BE2C (cell line): ENCODE data around the gene C1D.
"Not testable (repeated sequence)": the region's sequence is repeated elsewhere in the genome, so short reads cannot be mapped to it uniquely, and the experiment has no call there.

ENCODE experiments used
- DNase-seq: peaks from one replicate; pipeline ENCODE4 v3.0.0-alpha.2; 2020
- H3K27me3 ChIP-seq: fragments of 250-450 bp; sonication (Bioruptor Pico); 2 replicates; pipeline ENCODE4 v1.5.1; 2020; ENCODE audit warnings: mild to moderate bottlenecking
- H3K36me3 ChIP-seq: fragments of 250-450 bp; sonication (Bioruptor Pico); 2 replicates; pipeline ENCODE4 v1.5.1; 2020; ENCODE audit warnings: mild to moderate bottlenecking
- H3K4me1 ChIP-seq: fragments of 250-450 bp; sonication (Bioruptor Pico); 2 replicates; pipeline ENCODE4 v1.5.1; 2020
- H3K4me3 ChIP-seq: 2 replicates; pipeline ENCODE4 v1.5.1; 2011; ENCODE audit warnings: low read depth, low read length
- H3K9me3 ChIP-seq: fragments of 250-450 bp; sonication (Bioruptor Pico); 2 replicates; pipeline ENCODE4 v1.5.1; 2020
- TF ChIP-seq, protein P1 (sequence below): IDR thresholded peaks from 2 replicates; pipeline ENCODE4 v1.5.1; 2012; ENCODE audit warnings: mild to moderate bottlenecking, low read depth, low read length

C1D gene

DNA sequence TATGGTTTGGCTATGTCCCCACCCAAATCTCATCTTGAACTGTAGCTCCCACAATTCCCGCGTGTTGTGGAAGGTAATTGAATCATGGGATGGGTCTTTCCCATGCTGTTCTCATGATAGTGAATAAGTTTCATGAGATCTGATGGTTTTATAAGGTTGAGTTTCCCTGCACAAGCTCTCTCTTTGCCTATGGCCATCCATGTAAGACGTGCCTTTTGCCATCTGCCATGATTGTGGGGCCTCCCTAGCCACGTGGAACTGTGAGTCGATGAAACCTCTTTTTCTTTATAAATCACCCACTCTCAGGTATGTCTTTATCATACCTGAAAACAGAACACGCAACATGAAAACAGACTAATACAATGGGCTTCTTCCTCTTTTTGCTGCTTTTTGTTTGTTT lies 11.2 kb upstream of the C1D start:
- TF ChIP-seq, protein P1, sequence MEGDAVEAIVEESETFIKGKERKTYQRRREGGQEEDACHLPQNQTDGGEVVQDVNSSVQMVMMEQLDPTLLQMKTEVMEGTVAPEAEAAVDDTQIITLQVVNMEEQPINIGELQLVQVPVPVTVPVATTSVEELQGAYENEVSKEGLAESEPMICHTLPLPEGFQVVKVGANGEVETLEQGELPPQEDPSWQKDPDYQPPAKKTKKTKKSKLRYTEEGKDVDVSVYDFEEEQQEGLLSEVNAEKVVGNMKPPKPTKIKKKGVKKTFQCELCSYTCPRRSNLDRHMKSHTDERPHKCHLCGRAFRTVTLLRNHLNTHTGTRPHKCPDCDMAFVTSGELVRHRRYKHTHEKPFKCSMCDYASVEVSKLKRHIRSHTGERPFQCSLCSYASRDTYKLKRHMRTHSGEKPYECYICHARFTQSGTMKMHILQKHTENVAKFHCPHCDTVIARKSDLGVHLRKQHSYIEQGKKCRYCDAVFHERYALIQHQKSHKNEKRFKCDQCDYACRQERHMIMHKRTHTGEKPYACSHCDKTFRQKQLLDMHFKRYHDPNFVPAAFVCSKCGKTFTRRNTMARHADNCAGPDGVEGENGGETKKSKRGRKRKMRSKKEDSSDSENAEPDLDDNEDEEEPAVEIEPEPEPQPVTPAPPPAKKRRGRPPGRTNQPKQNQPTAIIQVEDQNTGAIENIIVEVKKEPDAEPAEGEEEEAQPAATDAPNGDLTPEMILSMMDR = no peak

DNA sequence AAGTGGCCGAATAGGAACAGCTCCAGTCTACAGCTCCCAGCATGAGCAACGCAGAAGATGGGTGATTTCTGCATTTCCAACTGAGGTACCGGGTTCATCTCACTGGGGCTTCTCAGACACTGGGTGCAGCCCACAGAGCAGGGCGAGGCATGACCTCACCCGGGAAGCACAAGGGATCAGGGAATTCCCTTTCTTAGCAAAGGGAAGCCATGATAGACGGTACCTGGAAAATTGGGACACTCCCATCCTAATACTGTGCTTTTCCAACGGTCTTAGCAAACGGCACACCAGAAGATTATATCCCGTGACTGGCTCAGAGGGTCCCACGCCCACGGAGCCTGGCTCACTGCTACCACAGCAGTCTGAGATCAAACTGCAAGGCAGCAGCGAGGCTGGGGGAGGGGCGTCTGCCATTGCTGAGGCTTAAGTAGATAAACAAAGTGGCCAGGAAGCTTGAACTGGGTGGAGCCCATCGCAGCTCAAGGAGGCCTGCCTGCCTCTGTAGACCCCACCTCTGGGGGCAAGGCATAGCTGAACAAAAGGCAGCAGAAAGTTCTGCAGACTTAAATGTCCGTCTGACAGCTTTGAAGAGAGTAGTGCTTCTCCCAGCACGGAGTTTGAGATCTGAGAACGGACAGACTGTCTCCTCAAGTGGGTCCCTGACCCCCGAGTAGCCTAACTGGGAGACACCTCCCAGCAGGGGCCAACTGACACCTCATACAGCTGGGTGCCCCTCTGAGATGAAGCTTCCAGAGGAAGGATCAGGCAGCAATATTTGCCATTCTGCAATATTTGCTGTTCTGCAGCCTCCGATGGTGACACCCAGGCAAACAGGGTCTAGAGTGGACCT lies 1.2 kb upstream of the C1D start:
- not testable (repeated sequence) for H3K4me1 ChIP-seq, H3K36me3 ChIP-seq, H3K9me3 ChIP-seq, H3K27me3 ChIP-seq
- DNase-seq = peak; percentile 29
- H3K4me3 ChIP-seq = peak overlapping the region; percentile 99

More for the DNA sequence above, 11.2 kb upstream of the C1D start:
- no peaks in the 10 kb centered on the region for H3K27me3 ChIP-seq
- no peak overlapping the region for H3K4me3 ChIP-seq
- no peaks in the 10 kb centered on the region for H3K36me3 ChIP-seq
- DNase-seq = no peak
- no peaks in the 10 kb centered on the region for H3K4me1 ChIP-seq
- no peaks in the 10 kb centered on the region for H3K9me3 ChIP-seq

DNA sequence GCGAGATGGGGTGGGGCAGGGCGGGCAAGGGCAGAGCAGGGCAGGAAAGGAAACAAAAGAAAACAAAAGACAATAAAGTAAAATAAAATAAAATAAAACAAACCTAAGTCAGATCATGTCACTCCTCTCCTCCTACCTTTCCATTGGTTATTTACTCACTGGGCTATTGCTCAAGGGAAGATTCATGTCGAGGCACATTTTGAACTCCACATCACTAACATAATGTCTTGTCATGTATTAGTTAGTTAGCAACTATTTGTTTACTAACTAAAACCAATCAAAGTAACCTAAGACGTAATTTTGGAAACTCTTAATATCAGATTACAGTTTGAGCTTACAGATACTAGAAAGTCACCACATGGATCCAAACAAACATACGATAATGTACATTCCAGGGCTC lies 2.2 kb downstream of the C1D start:
- no peak overlapping the region for H3K4me3 ChIP-seq
- H3K4me1 ChIP-seq = no peaks in the 10 kb centered on the region
- no peaks in the 10 kb centered on the region for H3K9me3 ChIP-seq
- TF ChIP-seq, protein P1 = no peak
- H3K27me3 ChIP-seq = no peaks in the 10 kb centered on the region
- no peak for DNase-seq
- H3K36me3 ChIP-seq = no peaks in the 10 kb centered on the region

DNA sequence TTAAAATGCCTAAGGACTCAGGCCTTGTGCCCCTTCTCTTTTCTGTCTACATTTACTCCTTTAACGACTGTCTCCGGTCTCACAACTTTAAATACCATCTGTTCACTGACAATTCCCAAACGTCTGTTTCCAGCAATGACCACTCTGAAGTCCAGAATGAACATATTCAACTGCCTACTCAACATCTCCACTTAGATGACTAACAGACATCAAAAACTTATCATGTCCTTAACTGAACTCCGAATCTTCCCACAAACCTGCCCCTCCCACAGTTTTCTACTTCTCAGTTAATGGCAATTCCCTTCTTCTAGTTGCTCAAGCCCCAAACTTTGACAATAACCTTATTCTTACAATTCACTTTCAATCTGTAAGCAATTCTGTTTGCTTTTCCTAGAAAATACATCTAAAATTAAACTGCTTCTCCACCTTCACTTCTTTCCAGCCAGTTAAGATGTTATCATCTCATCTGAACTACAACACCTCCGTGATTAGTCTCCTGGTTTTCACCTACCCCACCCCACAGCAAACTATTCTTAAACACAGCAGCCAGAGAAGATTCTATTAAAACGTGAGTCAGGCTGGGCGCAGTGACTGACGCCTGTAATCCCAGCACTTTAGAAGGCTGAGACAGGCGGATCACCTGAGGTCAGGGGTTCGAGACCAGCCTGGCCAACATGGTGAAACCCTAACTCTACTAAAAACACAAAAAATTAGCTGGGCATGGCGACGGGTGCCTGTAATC lies 2.8 kb downstream of the C1D start:
- Histone ChIP-seq H3K36me3 (no peaks in the 10 kb centered on the region), H3K4me1 (no peaks in the 10 kb centered on the region), H3K27me3 (no peaks in the 10 kb centered on the region), H3K4me3 (no peak overlapping the region), H3K9me3 (no peaks in the 10 kb centered on the region)
- TF ChIP-seq, protein P1 = no peak
- no peak for DNase-seq

DNA sequence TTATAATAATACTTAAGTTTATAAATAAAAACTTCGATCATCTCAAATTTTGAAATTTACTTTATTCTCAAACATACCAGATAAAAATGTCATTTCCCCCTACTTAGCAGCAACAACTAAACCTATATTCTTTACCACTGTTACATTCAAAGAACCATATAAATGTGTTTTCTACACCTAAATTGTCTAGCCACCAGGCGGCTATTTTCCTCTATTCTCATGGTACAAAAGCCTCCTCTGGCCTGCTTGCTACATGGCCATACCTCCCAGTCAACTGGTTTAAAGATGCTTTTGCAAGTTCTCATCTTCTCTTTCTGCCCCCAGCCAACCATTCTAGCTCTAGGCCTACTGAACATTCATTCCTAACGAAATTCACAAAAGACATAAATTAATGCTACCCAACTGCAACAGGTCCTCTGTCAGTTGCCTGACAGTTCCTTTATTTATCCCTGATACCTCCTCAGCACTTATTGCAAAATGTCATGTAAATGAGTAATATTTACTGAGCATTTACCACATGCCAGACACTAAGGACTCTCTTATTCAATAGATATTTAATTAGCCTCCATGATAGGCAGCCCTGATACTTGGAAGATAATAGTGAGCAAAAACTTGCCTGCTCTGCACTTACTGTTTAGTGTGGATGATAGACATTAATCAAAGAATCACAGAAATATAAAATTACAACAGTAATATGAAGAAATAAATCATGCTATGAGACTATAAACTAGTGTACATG lies 5.0 kb downstream of the C1D start:
- H3K36me3 ChIP-seq = no peaks in the 10 kb centered on the region
- no peaks in the 10 kb centered on the region for H3K27me3 ChIP-seq
- H3K9me3 ChIP-seq = no peaks in the 10 kb centered on the region
- H3K4me3 ChIP-seq = no peak overlapping the region
- TF ChIP-seq, protein P1 = no peak
- no peak for DNase-seq
- H3K4me1 ChIP-seq = no peaks in the 10 kb centered on the region

DNA sequence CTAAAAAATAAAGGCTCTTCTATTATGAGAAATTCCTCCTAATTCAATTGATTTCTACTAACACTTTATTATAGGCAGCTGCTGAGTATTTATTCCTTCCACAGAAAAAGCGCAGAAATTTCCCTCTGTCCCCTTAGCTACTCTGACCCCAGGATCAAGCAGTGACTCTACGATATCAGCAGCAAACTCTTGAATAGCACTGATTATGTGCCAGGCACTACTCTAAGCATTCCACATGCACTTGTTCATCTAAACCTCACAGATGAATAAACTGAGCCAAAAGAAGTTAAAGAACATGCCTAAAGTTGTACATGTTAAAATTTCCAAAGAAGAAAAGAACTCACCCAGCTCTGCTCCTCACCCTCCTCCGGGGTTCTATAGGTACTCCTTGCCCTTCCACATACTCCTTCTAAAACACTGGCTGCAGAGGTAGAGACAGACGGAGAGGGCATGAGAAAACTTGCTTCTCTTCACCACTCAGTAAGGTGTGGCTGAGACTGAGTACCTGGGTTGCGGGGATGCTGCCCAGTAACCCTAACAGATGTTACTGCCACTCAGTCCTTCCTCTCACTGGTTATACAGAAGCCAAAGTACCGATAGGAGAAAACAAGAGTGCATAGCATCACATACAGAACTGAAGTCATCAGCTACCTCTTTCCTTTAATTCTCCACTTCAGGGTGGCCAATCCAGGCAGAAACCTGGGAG lies 9.9 kb downstream of the C1D start:
- Histone ChIP-seq H3K4me1 (no peaks in the 10 kb centered on the region), H3K27me3 (no peaks in the 10 kb centered on the region), H3K36me3 (no peaks in the 10 kb centered on the region), H3K9me3 (no peaks in the 10 kb centered on the region), H3K4me3 (no peak overlapping the region)
- no peak for DNase-seq
- TF ChIP-seq, protein P1 = no peak
